HG03039 (cell line): ENCODE measurements around the gene NR5A1.

Experiments
- ATAC-seq: cut with Tn5 transposase; IDR thresholded peaks from one replicate; pipeline ENCODE4 v1.9.1; 2021; ENCODE audit warnings: mild to moderate bottlenecking, moderate library complexity; ENCODE audit not compliant: unreplicated experiment

Gene NR5A1

DNA sequence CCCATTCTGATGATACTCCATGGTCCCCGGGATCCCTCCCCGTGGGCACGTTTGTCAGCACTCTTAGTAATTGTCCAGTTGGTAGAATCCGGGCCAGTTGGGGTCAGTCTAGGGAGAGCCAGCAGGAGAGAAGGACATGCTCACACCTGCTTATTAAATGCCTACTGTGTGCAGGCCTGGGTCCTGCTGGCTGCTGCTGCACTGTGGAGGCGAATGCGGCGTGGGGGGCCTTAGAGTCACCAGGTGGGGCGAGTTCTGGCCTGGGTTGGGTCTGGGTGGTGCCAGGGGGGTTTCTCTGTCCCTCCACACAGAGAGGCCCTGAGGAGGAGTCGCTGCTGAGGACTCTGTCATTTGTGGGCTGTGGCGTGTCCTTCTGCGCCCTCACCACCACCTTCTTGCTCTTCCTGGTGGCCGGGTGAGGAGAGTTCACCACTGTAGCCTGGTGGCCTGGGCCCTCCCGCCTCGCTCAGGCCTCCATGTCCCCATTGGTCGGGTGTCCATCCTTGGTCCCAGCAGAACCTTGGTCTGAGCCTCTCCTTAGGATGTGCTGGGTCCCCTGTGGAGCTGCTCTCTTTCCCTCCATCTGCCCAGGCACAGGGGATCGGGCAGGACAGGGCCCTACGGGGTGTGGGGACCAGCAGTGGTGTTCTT lies 39.7 kb downstream of the NR5A1 start:
- no peak for ATAC-seq

DNA sequence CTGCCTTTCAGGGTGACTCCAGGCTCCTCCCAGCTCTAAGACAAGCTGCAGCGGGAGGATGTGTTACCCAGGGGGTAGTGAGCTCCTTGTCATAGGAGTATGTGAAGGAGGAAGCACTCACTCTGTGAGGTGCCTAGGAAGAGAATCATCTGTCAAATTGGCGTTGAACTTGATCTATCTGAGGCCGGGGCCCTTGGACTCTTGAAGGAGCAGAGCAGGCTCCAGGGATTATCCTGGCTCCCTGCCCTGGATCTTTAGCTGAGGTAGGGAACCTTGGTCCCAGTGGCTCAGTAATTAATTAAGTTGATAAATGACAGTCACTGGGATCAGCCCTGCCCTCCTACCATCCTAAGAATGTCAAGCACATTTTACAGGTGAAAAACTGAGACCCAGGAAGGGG lies 41.5 kb downstream of the NR5A1 start:
- no peak for ATAC-seq

DNA sequence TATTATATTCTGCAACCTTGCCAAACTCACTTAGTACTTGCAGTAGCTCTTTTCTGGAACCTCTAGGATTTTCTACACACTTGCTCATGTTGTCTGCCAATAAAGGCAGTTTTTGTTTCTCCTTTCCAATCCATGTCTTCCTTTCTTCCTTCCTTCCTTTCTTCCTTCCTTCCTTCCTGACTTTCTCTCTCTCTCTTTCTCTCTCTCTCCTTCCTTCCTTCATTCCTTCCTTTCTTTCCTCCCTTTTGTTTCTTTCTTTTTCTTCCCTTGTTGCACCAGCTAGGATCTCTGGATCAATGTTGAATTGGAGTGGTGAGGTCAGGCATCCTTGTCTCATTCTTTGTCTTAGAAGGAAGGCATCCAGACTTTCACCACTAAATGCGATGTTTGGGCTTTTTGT lies 44.5 kb downstream of the NR5A1 start:
- no peak for ATAC-seq

DNA sequence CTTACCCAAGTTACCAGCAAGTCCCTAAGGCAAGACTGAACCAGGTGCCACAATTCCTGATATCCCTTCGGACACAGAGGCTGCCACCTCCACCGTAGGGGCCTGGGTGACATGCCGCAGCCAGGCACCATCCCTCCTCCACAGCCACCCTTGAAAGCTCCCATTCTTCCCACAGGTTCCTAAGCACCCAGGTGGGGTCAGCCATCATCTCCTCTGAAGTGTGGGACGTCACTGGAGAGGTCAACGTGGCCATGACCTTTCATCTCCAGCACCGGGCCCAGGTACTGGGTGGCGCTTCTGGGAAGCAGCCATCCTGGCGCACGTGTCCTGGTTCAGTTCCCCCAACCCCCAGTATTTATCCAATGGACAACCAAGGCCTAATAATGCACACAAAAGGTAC lies 48.8 kb downstream of the NR5A1 start:
- ATAC-seq: no peak

DNA sequence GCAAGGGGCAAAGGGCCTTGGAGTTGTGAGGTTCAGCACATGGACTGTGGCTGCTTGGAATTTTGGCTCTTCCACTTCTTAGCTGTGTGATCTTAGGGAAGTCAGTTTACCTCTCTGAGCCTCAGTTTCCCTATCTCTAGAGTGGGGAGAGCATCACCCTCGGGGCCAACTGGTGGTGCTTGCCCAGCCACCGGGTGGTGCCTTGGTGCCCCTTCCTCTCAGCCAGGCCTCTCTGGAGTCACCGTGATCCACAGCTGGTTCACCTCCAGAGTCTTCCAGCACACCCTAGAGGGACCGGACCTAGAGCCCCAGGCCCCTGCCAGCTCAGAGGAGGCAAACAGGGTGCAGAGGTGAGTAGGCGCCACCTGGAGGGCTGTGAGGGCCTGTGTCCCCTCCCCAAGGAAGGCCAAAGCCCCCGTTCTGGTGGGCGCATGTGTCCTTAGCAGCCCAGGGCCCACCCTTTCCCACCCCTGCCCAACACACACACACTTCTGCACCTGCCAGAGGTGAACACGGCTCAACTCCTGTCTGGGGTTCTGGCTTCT lies 49.2 kb downstream of the NR5A1 start:
- no peak for ATAC-seq

DNA sequence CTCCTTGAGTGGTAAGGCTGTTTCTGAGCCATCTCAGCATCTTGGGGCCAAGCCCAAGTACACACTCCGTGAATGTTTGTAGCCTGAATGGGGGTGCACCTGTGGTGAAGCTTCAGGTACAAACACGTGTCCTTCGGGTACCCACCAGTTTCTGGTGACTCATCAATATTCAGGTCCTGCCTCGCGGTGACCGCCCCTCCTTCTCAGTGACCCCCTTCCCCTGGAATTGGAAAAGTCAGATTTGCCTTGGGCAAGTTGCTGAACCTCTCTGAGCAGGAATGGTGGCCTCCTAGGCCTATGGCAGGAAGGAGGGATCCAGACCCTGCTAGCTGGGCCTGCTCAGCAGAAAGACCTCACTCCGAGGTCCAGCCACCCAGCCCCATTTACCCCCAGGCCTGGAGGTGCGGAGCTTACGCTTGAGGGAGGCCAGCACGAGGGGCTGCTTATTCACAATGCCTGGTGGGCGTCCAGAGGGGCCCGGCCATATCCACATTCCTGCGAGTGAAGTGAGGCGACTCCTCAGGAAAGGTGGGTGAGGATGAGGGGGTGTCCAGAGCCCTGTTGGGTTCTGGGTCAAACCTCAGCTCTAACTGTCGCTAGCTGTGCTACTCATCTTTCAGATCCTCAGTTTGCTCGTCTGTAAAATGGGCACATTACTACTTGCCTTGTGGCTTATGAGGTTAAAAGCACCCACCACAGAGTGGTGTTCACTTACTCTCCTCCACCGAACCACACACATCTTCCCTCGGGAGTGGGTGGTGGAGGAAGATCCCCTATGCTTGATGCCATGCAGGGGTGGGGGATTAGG lies 49.9 kb downstream of the NR5A1 start:
- ATAC-seq: no peak

DNA sequence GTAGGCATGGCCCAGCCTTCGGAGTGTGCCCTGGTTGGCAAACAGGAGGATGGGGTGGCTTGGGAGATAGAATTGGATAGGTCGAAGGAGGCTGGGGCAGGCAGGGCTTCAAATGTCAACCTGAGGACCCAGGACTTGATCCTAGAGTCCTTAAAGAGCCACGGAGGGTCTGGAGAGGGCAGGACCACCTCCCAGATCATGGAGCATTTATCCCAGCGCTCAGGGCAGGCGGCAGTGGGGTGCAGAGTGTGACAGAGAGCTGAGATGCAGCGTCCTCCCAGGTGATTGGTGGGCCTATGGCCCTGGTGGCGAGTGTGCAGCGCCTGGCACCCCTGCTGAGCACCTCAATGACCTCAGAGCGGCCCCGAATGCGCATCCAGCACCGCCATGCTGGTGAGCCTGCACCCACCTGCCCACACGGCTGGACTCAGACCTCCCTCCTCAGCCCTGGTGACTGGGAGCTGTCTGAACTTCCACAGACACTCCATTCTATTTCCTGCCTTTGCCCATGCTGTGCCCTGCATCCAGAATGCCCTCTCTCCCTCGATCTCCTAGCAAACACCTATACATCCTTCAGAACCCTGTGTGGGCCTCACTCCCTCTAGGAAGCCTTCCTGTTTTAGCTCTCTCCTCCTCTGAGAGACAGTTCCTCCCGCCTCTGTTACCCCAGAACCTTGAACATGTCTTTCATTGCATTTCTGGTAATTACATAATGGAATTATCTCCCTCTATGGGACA lies 50.7 kb downstream of the NR5A1 start:
- ATAC-seq: no peak

DNA sequence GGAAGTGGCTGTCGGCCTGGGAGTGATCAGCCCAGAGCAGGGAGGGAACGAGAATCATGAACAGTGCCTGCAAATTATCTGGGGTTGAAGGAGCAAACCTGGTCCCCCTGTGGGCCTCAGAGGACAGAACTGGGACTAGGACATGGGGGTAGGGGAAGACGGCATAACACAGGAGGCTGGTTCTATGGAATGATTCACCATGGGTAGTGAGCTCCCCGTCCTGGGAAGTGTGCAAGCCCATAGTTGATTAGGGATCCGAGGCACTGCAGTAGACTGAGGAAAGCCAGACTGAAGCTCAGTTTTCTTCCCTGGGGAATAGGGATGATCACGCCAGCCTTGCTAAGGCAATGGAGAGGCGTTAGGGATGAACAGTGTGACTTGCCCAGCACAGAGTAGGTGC lies 51.4 kb downstream of the NR5A1 start:
- no peak for ATAC-seq

DNA sequence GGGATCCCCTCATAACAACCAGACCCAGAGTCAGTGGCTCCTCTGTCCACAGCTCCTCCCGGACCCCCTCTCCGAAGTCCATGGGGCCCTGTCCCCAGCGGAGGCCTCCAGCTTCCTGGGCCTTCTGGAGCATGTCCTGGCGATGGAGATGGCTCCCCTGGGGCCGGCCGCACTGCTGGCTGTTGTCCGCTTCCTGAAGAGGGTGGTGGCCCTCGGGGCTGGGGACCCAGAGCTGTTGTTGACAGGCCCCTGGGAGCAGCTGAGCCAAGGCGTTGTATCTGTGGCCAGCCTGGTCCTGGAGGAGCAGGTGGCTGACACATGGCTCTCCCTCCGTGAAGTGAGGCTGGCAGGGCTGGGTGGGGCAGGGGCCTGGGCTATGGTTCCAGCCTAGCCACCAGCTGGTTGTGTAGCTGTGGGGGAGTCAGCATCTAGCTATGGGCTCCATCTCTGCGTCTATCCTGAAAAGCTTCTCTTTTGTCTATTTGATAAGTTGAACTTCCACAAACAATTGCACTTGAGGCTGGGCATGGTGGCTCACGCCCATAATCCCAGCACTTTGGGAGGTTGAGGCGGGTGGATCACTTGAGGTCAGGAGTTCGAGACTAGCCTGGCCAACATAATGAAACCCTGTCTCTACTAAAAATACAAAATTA lies 52.3 kb downstream of the NR5A1 start:
- no peak for ATAC-seq

DNA sequence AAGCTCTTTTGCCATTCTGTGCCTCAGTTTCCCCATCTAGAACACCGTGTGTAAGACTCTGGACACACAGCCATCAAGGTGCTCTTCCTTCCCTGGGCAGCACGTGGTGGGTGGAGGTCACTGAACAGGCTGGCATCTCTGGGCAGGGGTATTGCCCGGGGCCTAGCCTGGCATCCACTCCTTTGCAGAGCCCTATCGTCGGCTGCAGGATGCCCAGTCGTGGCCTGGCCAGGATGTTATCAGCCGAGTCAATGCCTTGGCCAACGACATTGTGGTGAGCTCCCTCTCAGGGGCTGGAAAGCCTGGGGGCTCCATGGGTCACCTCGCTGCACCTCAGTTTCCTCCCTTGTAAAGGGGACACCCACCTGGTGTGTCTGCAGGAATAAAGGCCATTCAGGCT lies 52.9 kb downstream of the NR5A1 start:
- ATAC-seq: no peak

DNA sequence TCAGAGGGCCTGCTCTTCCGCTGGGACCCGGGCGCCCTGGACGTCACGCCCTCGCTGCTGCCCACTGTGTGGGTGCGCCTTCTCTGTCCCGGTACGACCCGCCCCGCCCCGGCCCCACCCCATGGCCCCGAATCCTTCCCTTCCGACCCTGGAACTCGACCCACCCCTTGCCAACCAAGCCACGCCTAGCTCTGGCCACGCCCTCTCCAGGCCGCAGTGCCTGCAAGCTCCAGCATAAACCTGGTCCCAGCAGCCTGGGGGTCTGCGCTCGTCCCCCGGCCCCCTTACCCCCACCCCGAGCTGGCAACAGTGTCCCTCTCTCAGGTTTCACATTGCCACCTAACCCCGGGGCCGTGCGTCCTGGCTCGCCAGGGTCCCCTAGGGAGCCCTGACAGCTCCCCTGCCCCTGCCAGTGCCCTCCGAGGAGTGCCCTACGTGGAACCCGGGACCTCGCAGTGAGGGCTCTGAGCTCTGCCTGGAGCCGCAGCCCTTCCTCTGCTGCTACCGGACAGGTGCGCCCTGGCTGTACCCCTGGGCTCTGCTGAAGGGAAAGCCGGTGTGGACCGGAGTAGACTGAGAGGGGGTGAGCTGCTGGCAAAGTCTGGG lies 53.5 kb downstream of the NR5A1 start:
- no peak for ATAC-seq

DNA sequence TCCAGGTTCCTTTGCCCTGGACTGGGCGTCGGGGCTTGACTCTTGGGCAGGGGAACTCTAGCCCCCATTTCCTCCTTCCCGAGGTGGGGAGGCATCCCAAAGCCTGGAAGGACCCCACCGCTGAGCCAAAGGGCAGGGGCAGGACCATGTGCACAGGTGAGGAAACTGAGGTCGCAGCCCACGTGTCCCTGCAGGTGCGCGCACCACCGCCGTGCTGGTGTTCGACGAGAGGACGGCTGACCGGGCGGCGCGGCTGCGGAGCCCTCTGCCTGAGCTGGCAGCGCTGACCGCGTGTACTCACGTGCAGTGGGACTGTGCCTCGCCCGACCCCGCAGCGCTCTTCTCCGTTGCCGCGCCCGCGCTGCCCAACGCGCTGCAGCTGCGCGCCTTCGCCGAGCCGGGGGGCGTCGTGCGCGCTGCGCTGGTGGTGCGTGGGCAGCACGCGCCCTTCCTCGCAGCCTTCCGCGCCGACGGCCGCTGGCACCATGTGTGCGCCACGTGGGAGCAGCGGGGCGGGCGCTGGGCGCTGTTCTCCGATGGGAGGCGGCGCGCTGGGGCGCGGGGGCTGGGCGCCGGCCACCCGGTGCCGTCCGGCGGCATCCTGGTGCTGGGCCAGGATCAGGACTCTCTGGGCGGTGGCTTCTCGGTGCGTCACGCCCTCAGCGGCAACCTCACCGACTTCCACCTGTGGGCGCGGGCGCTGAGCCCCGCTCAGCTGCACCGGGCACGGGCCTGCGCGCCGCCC lies 54.2 kb downstream of the NR5A1 start:
- ATAC-seq: no peak

DNA sequence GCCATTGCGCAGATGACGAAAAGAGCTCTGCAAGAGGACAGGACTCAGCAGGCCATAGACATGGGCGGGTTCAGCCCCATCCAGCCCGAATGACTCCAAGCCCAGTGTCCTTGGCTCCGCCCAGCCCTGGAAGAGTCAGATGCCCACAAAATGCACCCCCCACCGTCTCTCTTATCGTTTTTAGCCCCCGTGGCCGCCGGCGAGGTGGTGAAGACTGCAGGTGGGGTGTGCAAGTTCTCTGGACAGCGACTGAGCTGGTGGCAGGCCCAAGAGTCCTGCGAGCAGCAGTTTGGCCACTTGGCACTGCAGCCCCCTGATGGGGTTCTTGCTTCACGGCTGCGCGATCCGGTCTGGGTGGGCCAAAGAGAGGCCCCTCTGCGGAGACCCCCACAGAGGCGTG lies 54.9 kb downstream of the NR5A1 start:
- ATAC-seq: no peak

DNA sequence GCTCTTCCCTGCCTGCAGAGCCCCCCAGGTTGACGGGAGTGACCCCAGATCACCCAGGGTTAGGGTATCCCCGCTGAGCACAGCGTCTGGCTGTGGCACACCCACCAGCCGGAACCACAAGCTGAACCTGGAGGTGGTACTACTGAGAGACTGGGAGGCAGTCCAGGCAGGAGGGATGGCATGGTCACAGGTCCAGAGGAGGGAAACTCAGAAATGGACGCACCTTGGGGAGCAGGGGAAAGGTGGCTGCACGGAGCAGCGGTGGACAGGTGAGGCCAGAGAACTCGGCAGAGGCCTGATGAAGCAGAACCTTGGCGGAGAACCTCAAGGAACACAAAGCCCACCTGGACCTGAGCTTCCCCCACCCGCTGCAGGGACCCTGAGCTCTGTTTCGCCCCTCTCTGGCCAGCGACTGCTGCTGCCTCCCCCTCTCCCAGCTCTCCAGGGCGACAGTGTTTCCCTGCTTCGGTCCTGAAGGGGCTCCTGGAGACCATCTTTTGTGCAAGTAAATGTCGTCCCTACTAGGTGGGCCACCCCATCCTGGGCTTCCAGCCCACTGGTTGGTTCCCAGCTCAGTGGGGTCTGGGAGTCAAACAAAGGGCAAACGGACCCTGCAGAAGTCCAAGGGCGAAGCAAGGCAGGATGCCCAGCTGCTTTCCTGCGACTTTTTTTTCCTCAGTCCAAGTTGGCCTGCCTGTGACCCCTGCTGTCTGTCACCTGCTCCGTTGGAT lies 56.1 kb downstream of the NR5A1 start:
- ATAC-seq: no peak

DNA sequence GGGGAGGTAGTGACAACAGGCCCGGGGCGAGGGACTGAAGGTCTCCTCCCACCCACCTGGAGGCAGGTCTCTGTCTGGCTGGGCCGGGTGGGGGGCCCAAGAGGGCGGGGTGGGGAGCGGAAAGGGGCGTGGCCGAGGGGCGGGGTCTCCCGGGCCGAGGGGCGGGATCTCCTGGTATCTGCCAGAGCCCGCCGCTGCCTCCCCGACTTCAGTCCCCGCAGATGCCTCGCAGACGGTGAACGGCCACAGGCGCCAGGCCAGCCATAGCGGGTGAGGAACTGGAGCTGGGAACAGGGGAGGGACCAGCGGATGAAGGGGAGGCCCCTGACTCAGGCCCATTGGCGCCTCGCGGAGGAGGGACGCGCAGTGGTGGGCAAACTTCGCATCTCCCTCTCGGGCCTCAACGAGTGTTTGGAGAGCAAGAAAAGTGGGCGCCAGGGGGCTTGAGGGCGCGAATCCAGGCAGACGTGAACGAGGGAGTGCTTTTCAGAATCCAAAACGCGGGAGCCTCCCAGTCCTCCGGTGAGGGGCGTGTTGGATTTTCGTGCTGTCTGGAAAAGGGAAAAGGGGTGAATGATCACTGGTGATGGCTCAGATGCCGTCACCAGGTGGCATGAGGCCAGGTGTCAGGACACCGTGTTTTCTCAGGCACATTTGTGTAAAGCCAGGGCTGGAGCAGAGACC lies 56.8 kb downstream of the NR5A1 start, which contains the start of gene ADGRD2:
Gene ADGRD2 (plus strand): TSS at position 211 of the 684 bp plus-strand sequence. CDS start 1,216 bp downstream, outside the sequence.
- ATAC-seq: no peak

DNA sequence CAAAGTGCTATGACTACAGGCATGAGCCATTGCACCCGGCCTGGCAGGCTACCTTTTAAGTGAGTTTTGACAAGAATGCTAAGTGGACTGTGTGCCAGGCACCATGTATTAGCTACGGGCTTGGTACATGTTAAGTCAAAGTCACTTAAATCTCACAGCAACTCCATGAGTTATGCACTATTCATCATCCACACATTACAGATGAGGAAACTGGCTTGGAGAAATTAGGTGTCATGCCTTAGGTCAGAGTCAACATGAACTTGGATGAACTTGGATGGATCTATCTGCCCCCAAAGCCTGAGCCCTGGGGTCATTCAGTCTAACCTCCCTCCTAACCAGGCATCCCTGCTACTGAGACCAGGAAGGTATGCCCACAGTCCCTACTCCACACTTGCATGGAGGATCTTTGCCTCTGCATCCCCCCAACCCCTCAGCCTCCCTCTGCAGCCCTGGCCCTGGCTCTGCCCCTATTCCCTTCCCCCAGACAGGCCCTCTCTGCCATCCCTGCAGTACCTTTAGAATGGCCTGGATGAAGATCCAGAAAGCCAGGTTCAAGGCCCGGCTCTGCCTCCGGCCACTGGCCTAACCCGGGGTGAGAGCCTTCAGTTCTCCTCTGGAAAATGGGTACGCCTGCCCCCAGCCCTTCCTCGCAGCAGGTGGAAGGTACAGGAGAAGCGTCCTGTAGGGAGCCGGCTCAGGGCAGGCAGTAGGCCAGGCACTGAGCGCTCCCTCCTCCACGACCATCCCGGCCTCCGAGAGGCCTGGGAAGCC lies 57.6 kb downstream of the NR5A1 start:
- no peak for ATAC-seq

DNA sequence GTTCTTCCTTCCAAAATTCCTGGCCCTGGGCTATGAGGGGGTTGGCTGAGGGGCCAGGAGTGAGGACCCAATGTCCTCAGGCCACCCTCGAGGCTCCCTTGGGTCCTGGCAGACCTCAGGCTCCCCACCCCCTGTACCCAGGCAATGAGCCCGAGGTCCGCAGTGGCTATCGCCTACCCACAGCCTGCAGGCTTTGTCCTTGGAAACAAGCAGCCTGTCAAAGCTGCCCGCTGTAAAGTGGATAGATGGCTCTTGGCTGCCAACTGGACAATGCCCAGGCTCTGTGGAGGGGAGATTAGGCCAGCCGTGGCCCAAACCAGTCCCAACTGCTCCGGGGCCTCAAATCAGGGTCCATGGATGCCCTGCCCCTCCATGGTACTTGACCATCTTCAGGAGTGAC lies 59.2 kb downstream of the NR5A1 start:
- ATAC-seq: no peak

DNA sequence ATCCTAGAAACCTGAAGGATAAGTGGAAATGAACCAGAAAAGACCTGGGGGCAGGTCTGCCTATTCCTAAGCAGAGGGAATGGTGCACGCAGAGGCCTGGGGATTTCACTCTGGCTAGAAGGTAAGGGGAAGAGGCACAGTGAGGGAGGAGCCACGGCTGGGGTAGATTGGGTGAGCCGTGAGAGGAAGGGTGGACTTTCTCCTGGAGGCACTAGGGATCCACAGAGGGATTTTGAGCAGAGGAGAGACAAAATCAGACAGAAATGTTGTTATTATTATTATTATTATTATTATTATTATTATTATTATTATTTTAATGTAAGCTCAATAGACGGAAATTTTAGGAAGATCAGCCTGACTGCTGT lies 59.9 kb downstream of the NR5A1 start:
- ATAC-seq: no peak
